Neural cell (in vitro differentiated cells): Measurements from ENCODE around the gene SBNO2. TPM values are rescaled to one million over a fixed set of nuclear protein-coding genes. Genes with fewer than 3 reads are reported as not detected.

Source experiments
- H2AFZ ChIP-seq: fragments of 200-600, 300-800 bp; sonication (generic), shearing (Covaris generic); 2 replicates; pipeline ENCODE4 v1.6.0; 2014; ENCODE audit warnings: low read depth, mild to moderate bottlenecking, antibody characterized with exemption, low read length, moderate library complexity
- H3F3A ChIP-seq: fragments of 200-600 bp; shearing (Covaris generic); 2 replicates; pipeline ENCODE4 v1.6.1; 2016; ENCODE audit warnings: mild to moderate bottlenecking, moderate library complexity, mixed read lengths, antibody characterized with exemption, low read length; ENCODE audit not compliant: insufficient read depth, poor library complexity, severe bottlenecking
- H3K27ac ChIP-seq: fragments of 200-600, 300-800 bp; sonication (generic), shearing (Covaris generic); 2 replicates; pipeline ENCODE4 v1.5.1; 2014; ENCODE audit warnings: mild to moderate bottlenecking, low read length, moderate library complexity
- H3K27me3 ChIP-seq: fragments of 300-800, 200-600 bp; sonication (generic), shearing (Covaris generic); 2 replicates; pipeline ENCODE4 v1.6.0; 2014; ENCODE audit warnings: mild to moderate bottlenecking, low read depth, low read length, moderate library complexity; ENCODE audit not compliant: insufficient read depth
- H3K36me3 ChIP-seq: fragments of 300-800, 200-600 bp; sonication (generic), shearing (Covaris generic); 2 replicates; pipeline ENCODE4 v1.5.1; 2014; ENCODE audit warnings: mild to moderate bottlenecking, antibody characterized with exemption, low read length, moderate library complexity; ENCODE audit not compliant: insufficient read depth
- H3K4me2 ChIP-seq: fragments of 300-800, 200-600 bp; sonication (generic), shearing (Covaris generic); 2 replicates; pipeline ENCODE4 v1.6.0; 2014; ENCODE audit warnings: mild to moderate bottlenecking, low read length
- H3K4me3 ChIP-seq: fragments of 300-800, 200-600 bp; sonication (generic), shearing (Covaris generic); 2 replicates; pipeline ENCODE4 v1.5.1; 2014; ENCODE audit warnings: mild to moderate bottlenecking, low read length, moderate library complexity
- H3K79me2 ChIP-seq: fragments of 200-600 bp; shearing (Covaris generic); replicated peaks from 2 replicates; pipeline ENCODE4 v1.6.0; 2014; ENCODE audit warnings: mild to moderate bottlenecking, low read length, moderate library complexity; ENCODE audit not compliant: insufficient read depth
- H3K9ac ChIP-seq: fragments of 300-800, 200-600 bp; sonication (generic), shearing (Covaris generic); 2 replicates; pipeline ENCODE4 v1.6.1; 2016; ENCODE audit warnings: mild to moderate bottlenecking, low read length, mixed read lengths
- H3K9me2 ChIP-seq: fragments of 200-600 bp; shearing (Covaris generic); 2 replicates; pipeline ENCODE4 v1.6.1; 2016; ENCODE audit warnings: mild to moderate bottlenecking, low read length, mixed read lengths; ENCODE audit not compliant: insufficient read depth
- H3K9me3 ChIP-seq: fragments of 200-600, 300-800 bp; sonication (generic), shearing (Covaris generic); 2 replicates; pipeline ENCODE4 v1.6.1; 2016; ENCODE audit warnings: mild to moderate bottlenecking, mixed run types, low read length, moderate library complexity, mixed read lengths
- H4K20me1 ChIP-seq: fragments of 200-600 bp; shearing (Covaris generic); 2 replicates; pipeline ENCODE4 v1.6.1; 2016; ENCODE audit warnings: mild to moderate bottlenecking, mixed run types; ENCODE audit not compliant: insufficient read depth
- CTCF ChIP-seq: fragments of 450-650 bp; IDR thresholded peaks from 2 replicates; pipeline ENCODE4 v1.5.1; 2014; ENCODE audit warnings: antibody characterized with exemption, mild to moderate bottlenecking, moderate library complexity; ENCODE audit not compliant: poor library complexity, severe bottlenecking
- EP300 ChIP-seq: fragments of 450-650 bp; conservative IDR thresholded peaks from 2 replicates; pipeline ENCODE4 v1.6.1; 2014; ENCODE audit warnings: antibody characterized with exemption, mild to moderate bottlenecking, moderate library complexity; ENCODE audit not compliant: poor library complexity, severe bottlenecking
- EZH2 ChIP-seq: fragments of 200-600, 300-800 bp; shearing (Covaris generic), sonication (generic); IDR thresholded peaks from 2 replicates; pipeline ENCODE4 v1.6.1; 2014; ENCODE audit warnings: antibody characterized with exemption, low read length, borderline replicate concordance, mild to moderate bottlenecking; ENCODE audit not compliant: insufficient read depth, poor library complexity, severe bottlenecking
- MXI1 ChIP-seq: fragments of 450-650 bp; conservative IDR thresholded peaks from 2 replicates; pipeline ENCODE4 v1.6.1; 2014; ENCODE audit warnings: antibody characterized with exemption, mild to moderate bottlenecking; ENCODE audit not compliant: poor library complexity, severe bottlenecking
- POLR2AphosphoS5 ChIP-seq: IDR thresholded peaks from 2 replicates; pipeline ENCODE4 v1.6.1; 2012
- RAD21 ChIP-seq: fragments of 450-650 bp; conservative IDR thresholded peaks from 2 replicates; pipeline ENCODE4 v1.6.1; 2014; ENCODE audit warnings: antibody characterized with exemption, mild to moderate bottlenecking, moderate library complexity
- REST ChIP-seq: IDR thresholded peaks from 2 replicates; pipeline ENCODE4 v1.6.1; 2012; ENCODE audit warnings: borderline replicate concordance
- SMC3 ChIP-seq: fragments of 450-650 bp; conservative IDR thresholded peaks from 2 replicates; pipeline ENCODE4 v1.6.1; 2014; ENCODE audit warnings: antibody characterized with exemption, mild to moderate bottlenecking, moderate library complexity; ENCODE audit not compliant: poor library complexity
- TAF1 ChIP-seq: IDR thresholded peaks from 2 replicates; pipeline ENCODE4 v1.6.1; 2012; ENCODE audit warnings: low read depth
- polyA plus RNA-seq: library from polyadenylated mRNA; depleted of rRNA; stranded (reverse); fragments of >200 nt; gene quantifications from 2 replicates; pipeline ENCODE4 v1.2.3, GENCODE V29; 2014

The SBNO2 gene
- polyA plus RNA-seq, 1 donor from 2014 or later: 4.8 TPM

DNA sequence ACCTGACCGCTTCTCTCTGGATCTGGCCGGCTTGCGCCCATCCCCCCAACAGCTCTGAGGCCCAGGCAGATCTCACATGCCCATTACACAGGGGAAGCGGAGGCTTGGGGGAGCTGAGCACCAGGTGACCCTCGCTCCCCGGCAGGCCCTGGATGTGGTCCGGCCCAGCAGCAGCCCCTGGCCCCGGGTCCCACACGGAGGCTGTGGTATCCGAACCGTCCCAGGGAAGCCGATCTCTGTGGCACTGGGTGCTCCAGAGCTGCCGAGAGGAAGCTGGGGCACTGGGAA is 27.7 kb downstream of the SBNO2 start:
- no peak for TF ChIP-seq REST
- no peak for TF ChIP-seq MXI1
- no peak for TF ChIP-seq EP300
- TF ChIP-seq CTCF: no peak
- TF ChIP-seq TAF1: no peak
- no peak for TF ChIP-seq SMC3
- no peak for TF ChIP-seq EZH2
- no peak for TF ChIP-seq POLR2AphosphoS5
- TF ChIP-seq RAD21: no peak
- no peaks in the 10 kb centered on the region for H3K27me3 ChIP-seq

GRCh38 chr19:1145635-1146411 is 28.2 kb downstream of the SBNO2 start:
- TF ChIP-seq SMC3: no peak
- no peak for TF ChIP-seq POLR2AphosphoS5
- no peak for TF ChIP-seq TAF1
- no peak for TF ChIP-seq EZH2
- TF ChIP-seq MXI1: no peak
- no peak for TF ChIP-seq RAD21
- Histone ChIP-seq H3K79me2 (no peaks in the 10 kb centered on the region), H3K27me3 (no peaks in the 10 kb centered on the region), H3K36me3 (no peaks in the 10 kb centered on the region), H3K27ac (no peak overlapping the region), H3K9me2 (no peaks in the 10 kb centered on the region), H3K4me3 (no peak overlapping the region), H3F3A (no peaks in the 10 kb centered on the region), H3K9me3 (no peaks in the 10 kb centered on the region), H2AFZ (no peak overlapping the region), H3K4me2 (no peak overlapping the region), H4K20me1 (no peaks in the 10 kb centered on the region), H3K9ac (no peak overlapping the region)

More for the DNA sequence above, 27.7 kb downstream of the SBNO2 start:
- H2AFZ ChIP-seq: no peak overlapping the region
- no peaks in the 10 kb centered on the region for H4K20me1 ChIP-seq
- no peak overlapping the region for H3K4me3 ChIP-seq
- H3K9me2 ChIP-seq: no peaks in the 10 kb centered on the region
- H3K27ac ChIP-seq: no peak overlapping the region
- H3K9ac ChIP-seq: no peak overlapping the region
- H3K79me2 ChIP-seq: no peaks in the 10 kb centered on the region
- H3F3A ChIP-seq: no peaks in the 10 kb centered on the region
- no peaks in the 10 kb centered on the region for H3K9me3 ChIP-seq
- H3K36me3 ChIP-seq: no peaks in the 10 kb centered on the region
- H3K4me2 ChIP-seq: no peak overlapping the region
